ENCODE measurements around the gene NFKB2. TPM values are rescaled to one million over a fixed set of nuclear protein-coding genes. Genes with fewer than 3 reads are reported as not detected.

NFKB2 gene
- total and polyA plus RNA-seq, 2 of the 8 experiments (the other 6 are each of a cell fraction or from before 2014, with no cell fraction given), result 20.4 to 31.4 TPM

DNA sequence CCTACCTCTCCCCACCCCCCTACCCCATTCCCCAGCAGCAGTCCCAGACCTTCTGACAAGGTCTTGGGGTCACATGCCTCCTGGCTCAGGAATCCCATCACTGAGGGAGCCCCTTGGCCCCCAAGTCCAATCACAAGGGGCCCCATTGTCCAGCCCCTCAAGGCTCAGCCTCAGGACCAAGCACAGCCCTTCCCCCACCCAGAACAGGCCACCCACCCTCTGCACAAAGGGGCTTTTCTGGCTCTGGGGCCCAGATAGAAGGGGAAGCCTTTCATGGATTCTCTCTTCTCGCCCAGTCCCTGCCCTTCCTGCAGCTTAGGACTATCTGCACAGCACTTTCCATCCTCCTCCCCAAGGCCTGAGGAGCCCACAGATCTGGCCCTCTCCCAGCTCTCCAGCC is 29.9 kb downstream of the NFKB2 start:
- H4K20me1 ChIP-seq (replicated peaks in 1 of 2; ENCODE audit: control insufficient read depth in 1 of 2, insufficient read depth in 2 of 2, low read length in 2 of 2), result peaks cover 5 to 9% of the 10 kb centered on the region in 2 experiments
- no peak overlapping the region for H2BK5ac ChIP-seq (ENCODE audit: low read depth, low read length)
- H3K79me1 ChIP-seq (ENCODE audit: low read depth, low read length), result no peaks in the 10 kb centered on the region
- no peak overlapping the region for H3K23ac ChIP-seq (ENCODE audit: insufficient read length)
- no peak overlapping the region for H3K9ac ChIP-seq (replicated peaks in 1 of 4; ENCODE audit: extremely low read depth in 1 of 4, low read depth in 3 of 4, low read length in 3 of 4)
- no peak for TF ChIP-seq BCL11A (IDR thresholded peaks at IDR 0.05; ENCODE audit: low read depth in 2 of 2, low read length in 2 of 2)
- TF ChIP-seq TBP (IDR thresholded peaks at IDR 0.05; ENCODE audit: low read depth, low read length), result no peak
- no peak for TF ChIP-seq ZNF274 (IDR thresholded peaks at IDR 0.05; ENCODE audit: borderline replicate concordance, extremely low read depth, low read length)
- TF ChIP-seq GTF2F1 (IDR thresholded peaks at IDR 0.05; ENCODE audit: borderline replicate concordance, low read depth, low read length), result no peak
- no peak for TF ChIP-seq POLR2AphosphoS5 (IDR thresholded peaks at IDR 0.05; ENCODE audit: low read depth, low read length)
- no peak for TF ChIP-seq PHF8 (conservative IDR thresholded peaks at IDR 0.05; ENCODE audit: low read depth, low read length)
- no peaks in the 10 kb centered on the region for H3K9me3 ChIP-seq (ENCODE audit: insufficient read depth in 2 of 2, low read depth in 1 of 2, low read length in 1 of 2)
- H3K36me3 ChIP-seq (ENCODE audit: control insufficient read depth in 2 of 4, insufficient read depth in 4 of 4, low read length in 3 of 4), result 0 out of 8 replicates have a peak, but pooled peaks cover 0 to 3% (median 0%) of the 10 kb centered on the region in 4 experiments
- no peak overlapping the region for H2BK15ac ChIP-seq (ENCODE audit: low read length)
- H3K4me2 ChIP-seq (ENCODE audit: insufficient read depth in 1 of 2, low read depth in 2 of 2, low read length in 2 of 2), result no peak overlapping the region
- WGBS, 2 experiments (ENCODE audit: extremely low coverage in 1 of 2, insufficient coverage in 1 of 2, insufficient read length in 1 of 2, insufficient replicate concordance in 2 of 2, low coverage in 1 of 2, low lambda C conversion rate in 2 of 2, missing lambda C conversion rate in 1 of 2), result 78% methylated on average over 1 of the region's 1 CpG; no CpG with 5 or more reads in 1 of the 2 experiments
- no peak overlapping the region for H4K5ac ChIP-seq (ENCODE audit: insufficient read length, low read depth, low read length)
- no peak for FAIRE-seq
- H3K4me1 ChIP-seq (replicated peaks in 1 of 4; ENCODE audit: control insufficient read depth in 3 of 4, insufficient read depth in 4 of 4, low read length in 3 of 4), result peaks cover 0 to 15% (median 5%) of the 10 kb centered on the region in 4 experiments; a peak in 4 of 7 replicates
- no peak overlapping the region for H4K91ac ChIP-seq (replicated peaks; ENCODE audit: insufficient read length, low read length)
- POLR2A ChIA-PET (ENCODE audit: partially characterized antibody), result interaction anchor here (1.6 to 7.9 kb wide), 4 partner anchors 22 to 54 kb away, joined by 3 to 54 read pairs (median 8); partner anchors contain the start of gene C10orf95
- H2BK120ac ChIP-seq (replicated peaks; ENCODE audit: low read depth, low read length), result no peak overlapping the region
- DNase-seq (ENCODE audit: low read depth in 1 of 2, low spot score in 2 of 2), result no peak
- H2BK20ac ChIP-seq (ENCODE audit: low read length), result no peak overlapping the region
- no peak overlapping the region for H2AK5ac ChIP-seq (ENCODE audit: low read depth, low read length)
- no peak overlapping the region for H3K56ac ChIP-seq (replicated peaks; ENCODE audit: insufficient read length, low read depth, low read length)
- H3K27ac ChIP-seq (ENCODE audit: low read depth, low read length), result no peak overlapping the region
- H3K79me2 ChIP-seq (ENCODE audit: control insufficient read depth in 1 of 2, insufficient read depth in 2 of 2, low read length in 2 of 2), result no peaks in the 10 kb centered on the region
- no peak overlapping the region for H3K14ac ChIP-seq (ENCODE audit: insufficient read length)
- no peak overlapping the region for H2BK12ac ChIP-seq (ENCODE audit: low read depth, low read length)
- no peaks in the 10 kb centered on the region for H3K27me3 ChIP-seq (replicated peaks in 1 of 4; ENCODE audit: control insufficient read depth in 3 of 4, extremely low read depth in 1 of 4, insufficient read depth in 3 of 4, low read length in 3 of 4)
- peaks cover 12% of the 10 kb centered on the region for H3K23me2 ChIP-seq (ENCODE audit: low read depth, low read length)
- H4K8ac ChIP-seq (ENCODE audit: extremely low read depth, insufficient read depth, low read length), result no peak overlapping the region
- no peak overlapping the region for H3K4ac ChIP-seq (replicated peaks; ENCODE audit: insufficient read length, low read depth, low read length)
- H3K18ac ChIP-seq (ENCODE audit: extremely low read depth, low read length), result no peak overlapping the region
- H2AFZ ChIP-seq (ENCODE audit: low read length), result no peak overlapping the region
- H3K4me3 ChIP-seq (ENCODE audit: extremely low read depth in 1 of 4, insufficient read depth in 2 of 4, low read depth in 3 of 4, low read length in 4 of 4), result no peak overlapping the region
- CTCF ChIA-PET (ENCODE audit: partially characterized antibody), result interaction anchor here (0.6 to 9.5 kb wide), 12 partner anchors 10 to 590 kb away, joined by 3 to 77 read pairs (median 7); partner anchors contain the start of gene C10orf95
